Stimulated activated CD4-positive, alpha-beta T cell treated with anti-CD3 and anti-CD28 coated beads, Interleukin-1b, Interleukin-23, amount 100 ng/mL, for 24 hours (primary cell): ENCODE measurements around the gene FXR2.

ENCODE experiments used
- DNase-seq, 4 experiments: peaks; one replicate each; pipeline ENCODE4 v3.0.0-alpha.2; 2020; ENCODE audit warnings: low read depth in 4 of 4, low spot score in 1 of 4

The FXR2 gene

GRCh38 chr17:7552621-7553051 is 62.1 kb downstream of the FXR2 start:
- no peak for DNase-seq

DNA sequence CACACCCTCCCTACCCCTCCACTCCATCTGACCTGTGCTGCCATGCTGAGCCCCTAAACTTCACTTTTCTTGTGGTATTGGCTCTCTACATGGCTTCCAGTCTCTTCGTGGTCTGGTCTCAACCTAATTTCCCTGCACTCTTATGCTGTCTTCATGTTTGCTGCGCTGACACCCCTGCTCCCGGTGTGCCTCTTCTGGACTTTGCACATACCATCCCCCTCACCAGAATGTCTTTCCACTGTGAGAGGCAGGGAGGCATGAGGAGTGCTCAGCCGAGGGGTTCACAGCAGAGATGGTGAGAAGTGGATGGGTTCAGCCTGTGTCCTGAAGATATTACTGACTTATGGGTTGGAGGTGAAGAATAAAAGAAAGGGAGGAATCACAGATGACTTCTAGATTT is 63.3 kb downstream of the FXR2 start:
- no peak for DNase-seq

DNA sequence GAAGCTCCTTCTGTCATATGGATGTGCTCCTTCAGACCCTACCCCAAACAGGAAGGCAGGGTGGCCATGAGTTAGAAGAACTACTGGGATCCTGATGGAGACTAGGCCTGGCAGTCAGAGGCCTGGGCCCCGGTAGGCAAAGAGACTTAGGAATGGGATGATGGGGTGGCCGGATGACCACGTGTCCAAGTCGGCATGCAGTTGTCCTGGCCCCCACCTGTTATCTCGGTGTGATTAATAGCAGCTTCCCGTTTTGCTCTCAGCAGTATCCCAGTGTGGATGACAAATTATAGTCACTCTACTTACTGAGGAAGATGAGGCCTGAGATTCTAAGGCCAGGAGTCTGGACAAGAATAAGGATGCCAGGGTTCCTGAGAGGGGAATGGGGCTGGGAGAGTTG is 64.4 kb downstream of the FXR2 start:
- DNase-seq, result no peak

- DNase-seq, result peak in 1 of 4 experiments; percentile 22
Observed at GRCh38 chr17:7549401-7550055, 65.2 kb downstream of the FXR2 start.

- peak in 2 of 4 experiments; percentile 28 to 38 for DNase-seq
Observed at GRCh38 chr17:7548585-7549400, 65.9 kb downstream of the FXR2 start, which contains the start of gene TNFSF12. Gene TNFSF12, plus strand, starts transcription at chr17:7549058. Its CDS starts 96 bp downstream, at chr17:7549154.

DNA sequence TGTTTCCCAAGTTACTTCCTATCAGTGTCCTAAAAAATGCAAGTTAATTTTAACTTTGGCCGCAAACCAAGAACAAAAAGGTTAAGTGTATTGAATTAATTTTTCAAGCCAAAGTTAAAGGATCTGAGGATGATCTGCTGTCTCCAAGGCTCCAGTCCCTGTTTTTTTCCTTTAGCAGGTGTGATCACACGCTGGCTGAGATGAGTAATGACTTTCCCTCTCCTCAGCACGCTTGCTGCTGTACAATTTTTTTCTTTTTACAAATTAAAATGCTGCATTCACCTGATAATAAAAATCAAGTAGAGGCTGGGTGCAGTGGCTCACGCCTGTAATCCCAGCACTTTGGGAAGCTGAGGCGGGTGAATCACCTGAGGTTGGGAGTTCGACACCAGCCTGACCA is 69.8 kb downstream of the FXR2 start:
- DNase-seq, result no peak
